ENCODE measurements around the gene ACOT8.
"Not testable (repeated sequence)": the region's sequence is repeated elsewhere in the genome, so short reads cannot be mapped to it uniquely, and the experiment has no call there.

ACOT8 gene

DNA sequence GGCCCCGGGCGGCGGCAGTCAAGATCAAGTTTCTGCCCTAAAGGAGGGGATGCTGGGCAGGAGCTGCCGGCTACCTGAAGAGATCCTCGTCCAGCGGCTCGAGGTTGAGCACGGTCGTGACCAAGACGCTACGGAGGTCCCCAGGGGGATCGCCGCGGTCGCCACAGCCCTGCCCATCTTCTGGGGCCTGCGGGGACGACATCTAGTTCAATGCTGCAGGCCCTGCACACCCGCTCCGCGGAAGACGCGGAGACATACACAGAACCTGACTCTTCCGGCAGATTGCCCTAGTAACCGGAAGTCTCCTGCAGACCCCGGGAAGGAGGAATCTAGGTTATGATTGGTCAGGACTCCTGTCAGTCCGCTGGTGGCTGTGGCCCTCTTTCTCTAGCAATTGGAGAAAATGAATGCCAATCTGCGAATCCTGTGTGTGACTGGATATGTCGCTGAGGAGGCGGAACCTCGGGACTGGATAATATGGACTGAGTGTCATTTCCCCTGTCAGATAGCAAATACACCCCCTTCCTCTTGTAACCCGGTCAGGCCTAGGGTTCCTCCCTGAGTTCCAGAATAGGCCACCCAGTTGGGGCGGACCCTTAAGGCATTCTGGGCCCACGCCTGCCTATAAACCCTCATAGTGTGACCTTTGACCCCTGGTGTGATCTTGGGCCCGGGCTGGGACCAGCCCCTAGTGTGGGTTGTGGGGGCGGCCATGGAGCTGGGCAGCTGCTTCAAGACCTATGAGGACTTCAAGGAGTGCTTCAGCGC, at the start of gene ACOT8, which contains the start of gene ZSWIM3:
ACOT8 (minus strand) TSS at position 279 of the 768 bp plus-strand sequence; CDS start at position 202, 77 bp downstream.
ZSWIM3 (plus strand) TSS at position 501 of the 768 bp plus-strand sequence; CDS start at position 713, 212 bp downstream.
- peak; percentile 93 for DNase-seq (ENCODE audit: low read depth)

DNA sequence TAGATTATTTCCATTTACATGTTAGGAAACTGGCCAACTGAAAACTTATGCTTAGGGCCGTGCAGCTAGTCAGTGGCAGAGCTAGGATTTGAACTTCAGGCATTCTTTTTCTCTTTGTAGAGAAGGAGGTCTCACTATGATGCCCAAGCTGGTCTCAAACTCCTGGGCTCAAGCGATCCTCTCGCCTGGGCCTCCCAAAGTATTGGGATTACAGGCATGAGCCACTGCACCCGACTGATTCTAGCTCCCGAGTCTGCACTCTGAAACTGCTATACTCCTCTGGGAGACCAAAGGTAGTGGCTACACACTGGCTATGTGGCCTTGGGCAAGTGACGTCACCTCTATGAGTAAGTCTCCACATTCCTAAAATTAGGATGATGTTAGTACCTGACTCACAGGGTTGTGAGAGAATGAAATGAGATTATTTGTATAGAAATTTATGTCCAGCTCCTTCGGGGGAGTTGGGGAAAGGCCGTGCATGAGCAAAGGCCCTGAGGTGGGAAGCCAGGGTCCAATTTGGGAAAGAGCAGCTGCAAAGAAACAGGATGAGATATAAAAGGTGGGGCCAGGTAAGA, 48.4 kb upstream of the ACOT8 start:
- no peak for DNase-seq (ENCODE audit: low read depth)

DNA sequence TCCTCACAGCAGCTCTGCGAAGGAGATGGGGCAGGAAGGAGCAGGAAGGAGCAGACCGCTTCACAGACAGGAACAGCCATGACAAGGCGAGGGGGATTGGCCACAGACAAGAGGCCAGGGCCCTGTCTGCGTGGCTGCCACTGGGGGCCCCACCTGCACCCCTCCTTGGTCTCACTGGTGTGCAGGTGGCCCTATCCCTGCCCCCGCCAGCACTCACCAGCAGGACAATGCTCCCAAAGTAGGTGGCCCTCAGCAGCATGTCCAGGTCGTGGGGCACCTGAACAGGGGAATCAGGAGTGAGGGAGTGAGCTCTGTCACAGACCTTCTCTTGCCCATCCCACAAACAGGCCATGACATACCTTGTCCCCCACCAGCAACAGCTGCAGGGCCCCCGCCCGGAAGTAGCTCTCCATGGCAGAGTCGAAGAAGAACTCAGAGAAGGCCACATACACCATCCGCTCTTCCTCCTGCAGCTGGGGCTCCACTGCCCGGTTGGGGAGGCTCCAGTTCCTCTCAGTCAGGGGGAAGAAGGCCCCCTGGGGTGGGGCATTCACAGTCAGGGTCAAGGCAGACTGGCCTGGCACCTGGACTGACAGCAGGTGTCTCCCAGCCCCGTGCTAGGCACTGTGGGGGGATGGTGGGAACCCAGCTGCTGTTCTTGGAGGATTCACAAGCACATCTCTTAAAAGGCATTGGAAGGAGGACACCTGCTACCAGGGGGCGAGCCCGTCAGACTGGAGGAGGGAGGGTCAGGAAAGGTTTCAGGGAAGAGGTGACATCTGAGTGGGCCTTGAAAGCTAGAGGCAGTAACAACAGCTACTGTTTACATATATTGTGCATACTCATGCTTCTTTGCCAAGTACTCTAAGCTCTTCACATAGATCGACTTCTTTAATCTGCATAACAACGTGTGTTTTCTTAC, 47.7 kb upstream of the ACOT8 start:
- DNase-seq (ENCODE audit: low read depth): no peak

DNA sequence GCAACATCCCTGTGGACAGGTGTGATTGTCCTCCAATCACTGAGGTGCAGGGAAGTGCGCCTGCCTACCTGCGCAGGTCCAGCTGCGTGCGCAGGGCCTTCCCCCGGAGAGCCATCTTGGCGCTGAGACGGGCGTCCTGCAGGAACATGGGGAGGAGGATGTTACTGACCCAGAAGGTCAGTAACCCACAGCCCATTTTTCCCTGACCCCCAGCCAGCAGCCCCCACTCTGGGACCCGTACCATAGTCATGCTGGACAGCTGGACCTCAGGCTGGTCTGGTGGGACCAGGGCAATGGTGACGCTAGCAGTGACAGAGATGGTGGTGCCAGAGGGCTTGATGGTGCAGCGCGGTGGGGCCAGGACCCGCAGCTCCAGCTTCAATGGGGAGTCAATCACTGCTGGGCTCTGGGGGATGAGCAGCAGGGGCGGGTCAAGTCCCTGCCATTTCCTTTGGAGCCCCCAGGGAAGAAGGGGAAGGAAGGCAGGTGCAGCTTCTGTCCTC, 45.1 kb upstream of the ACOT8 start:
- no peak for DNase-seq (ENCODE audit: low read depth)

DNA sequence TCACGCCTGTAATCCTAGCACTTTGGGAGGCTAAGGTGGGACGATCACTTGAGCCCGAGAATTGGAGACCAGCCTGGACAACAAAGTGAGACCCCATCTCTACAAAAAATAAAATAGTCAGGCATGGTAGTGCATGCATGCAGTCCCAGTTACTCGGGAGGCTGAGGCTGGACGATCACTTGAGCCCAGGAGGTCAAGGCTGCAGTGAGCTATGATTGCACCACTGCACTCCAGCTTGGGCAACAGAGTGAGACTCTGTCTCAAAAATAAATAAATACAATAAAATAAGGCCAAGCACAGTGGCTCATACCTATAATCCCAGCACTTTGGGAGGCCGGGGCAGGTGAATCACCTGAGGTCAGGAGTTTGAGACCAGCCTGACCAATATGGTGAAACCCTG, 44.1 kb upstream of the ACOT8 start:
- DNase-seq (ENCODE audit: low read depth): not testable (repeated sequence)

DNA sequence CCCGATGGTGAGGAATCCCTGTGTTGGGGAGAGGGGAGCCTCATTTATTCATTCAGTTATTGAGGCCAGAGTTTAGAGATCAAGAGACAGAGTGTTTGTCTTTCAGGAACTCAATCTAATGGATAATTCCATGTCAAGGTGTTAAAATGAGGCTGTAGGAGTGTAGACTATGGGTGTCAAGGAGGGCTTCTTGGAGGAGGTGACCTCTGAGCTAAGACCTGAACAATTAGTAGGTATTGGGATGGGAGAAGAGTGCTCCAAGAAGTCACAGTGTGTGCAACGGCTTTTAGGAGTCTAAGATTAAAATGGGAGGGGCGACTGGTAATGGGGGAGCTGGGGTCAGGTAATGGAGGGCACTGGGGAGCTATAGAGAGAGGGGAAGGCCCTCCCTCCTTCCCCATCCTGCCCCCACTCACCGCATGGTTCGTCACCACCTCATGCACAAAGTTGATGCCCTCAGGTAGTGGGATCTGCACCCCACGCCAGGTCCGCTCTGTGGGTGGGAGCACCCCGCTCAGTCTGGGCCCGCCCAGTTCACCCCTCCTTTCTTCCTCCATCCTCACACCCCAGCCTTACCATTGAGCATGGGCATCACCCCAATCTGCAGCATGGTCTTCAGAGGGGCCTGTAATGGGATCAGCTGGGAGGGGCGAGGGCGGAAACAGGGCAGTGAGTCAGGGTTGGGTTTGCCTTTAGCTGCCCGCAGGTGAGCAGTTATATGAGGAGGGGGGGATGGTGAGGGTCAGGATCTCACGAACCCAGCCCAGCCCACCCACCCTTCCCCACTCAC, 42.0 kb upstream of the ACOT8 start:
- no peak for DNase-seq (ENCODE audit: low read depth)

DNA sequence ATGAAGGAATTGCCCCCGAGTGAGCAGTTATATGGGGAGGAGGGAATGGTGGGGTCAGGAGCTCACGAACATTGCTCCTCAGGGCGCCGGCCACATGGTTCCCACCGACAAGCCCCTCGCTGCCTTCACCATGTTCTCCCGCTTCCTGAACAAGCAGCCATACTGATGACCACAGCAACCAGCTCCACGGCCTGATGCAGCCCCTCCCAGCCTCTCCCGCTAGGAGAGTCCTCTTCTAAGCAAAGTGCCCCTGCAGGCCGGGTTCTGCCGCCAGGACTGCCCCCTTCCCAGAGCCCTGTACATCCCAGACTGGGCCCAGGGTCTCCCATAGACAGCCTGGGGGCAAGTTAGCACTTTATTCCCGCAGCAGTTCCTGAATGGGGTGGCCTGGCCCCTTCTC, 41.1 kb upstream of the ACOT8 start:
- no peak for DNase-seq (ENCODE audit: low read depth)

DNA sequence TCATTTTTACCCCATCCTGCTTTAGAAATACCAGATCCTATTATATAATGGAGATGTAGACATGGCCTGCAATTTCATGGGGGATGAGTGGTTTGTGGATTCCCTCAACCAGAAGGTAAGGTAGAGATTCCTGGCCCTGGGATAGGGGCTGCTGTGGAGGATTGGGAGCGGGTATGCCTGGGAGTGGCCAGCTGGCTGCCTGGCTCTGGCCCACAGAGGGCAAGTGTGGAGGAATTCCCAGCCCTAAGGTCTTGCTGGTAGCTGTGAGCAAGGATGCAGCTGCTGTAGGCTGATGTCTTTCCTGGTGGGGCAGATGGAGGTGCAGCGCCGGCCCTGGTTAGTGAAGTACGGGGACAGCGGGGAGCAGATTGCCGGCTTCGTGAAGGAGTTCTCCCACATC, 40.5 kb upstream of the ACOT8 start:
- no peak for DNase-seq (ENCODE audit: low read depth)

DNA sequence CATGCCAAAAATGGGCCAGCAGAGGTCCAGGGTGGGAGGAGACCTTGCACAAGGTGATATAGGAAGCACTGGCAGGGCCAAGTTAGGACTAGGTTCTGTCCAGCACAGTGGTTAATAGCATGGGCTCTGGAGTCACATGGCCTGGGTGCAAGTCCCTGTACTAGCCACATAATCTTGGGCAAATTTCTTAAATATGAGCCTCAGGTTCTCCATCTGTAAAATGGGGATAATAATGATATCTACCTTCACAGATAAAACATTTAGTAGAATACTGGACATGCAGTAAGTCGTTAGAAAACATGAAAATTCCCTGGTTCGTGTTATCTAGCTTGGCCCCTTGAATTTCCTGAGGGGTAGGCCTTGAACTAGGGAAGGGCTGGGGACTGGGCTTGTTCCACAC, 40.1 kb upstream of the ACOT8 start:
- no peak for DNase-seq (ENCODE audit: low read depth)

DNA sequence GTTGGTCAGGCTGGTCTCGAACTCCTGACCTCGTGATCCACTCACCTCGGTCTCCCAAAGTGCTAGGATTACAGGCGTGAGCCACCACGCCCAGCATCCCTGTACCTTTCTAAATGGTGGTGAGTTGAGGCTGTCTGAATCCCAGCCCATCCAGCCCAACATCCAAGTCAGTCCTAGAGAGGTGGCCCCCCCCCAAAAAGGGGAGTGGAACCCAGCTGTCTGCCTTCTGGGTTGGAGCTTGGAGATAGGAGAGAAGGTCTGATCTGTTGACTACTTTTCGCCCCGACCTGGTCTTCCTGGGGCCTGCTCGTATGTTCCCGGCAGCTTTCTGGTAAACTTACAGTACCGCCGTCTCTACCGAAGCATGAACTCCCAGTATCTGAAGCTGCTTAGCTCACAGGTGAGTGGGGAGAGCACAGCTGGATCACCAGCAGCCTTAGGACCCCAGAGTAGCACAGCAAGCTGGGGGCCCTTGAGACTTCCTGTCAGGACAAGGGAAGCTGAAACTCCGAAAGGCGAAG, 39.5 kb upstream of the ACOT8 start:
- DNase-seq (ENCODE audit: low read depth): no peak

DNA sequence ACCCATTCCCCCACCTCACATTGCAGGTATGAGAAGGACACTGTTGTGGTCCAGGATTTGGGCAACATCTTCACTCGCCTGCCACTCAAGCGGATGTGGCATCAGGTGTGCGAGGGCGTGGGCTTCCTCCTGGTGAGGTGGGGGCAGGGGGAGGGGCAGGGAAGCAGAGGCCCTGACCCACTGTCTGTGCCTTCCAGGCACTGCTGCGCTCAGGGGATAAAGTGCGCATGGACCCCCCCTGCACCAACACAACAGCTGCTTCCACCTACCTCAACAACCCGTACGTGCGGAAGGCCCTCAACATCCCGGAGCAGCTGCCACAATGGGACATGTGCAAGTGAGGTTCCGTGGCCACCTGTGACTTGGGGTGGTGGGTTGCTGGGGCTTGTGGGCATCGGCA, 37.6 kb upstream of the ACOT8 start:
- no peak for DNase-seq (ENCODE audit: low read depth)

DNA sequence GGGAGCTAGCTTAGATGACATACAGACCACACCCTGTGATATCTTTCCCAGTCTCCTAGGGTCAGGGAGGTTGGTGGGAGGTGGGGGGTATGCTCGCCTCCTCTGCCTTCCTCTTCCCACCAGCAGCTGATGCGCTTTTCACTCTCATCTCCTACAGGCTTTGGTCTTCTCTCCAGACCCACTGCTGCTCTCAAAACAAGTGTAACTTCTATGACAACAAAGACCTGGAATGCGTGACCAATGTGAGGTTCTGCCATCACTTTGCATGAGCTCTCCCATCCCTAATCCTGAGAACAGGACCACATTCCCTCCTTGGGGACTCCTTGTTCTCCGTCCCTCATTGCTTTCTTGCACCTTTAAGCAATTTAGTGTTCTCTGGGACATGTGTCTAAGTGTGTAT, 36.6 kb upstream of the ACOT8 start:
- no peak for DNase-seq (ENCODE audit: low read depth)

DNA sequence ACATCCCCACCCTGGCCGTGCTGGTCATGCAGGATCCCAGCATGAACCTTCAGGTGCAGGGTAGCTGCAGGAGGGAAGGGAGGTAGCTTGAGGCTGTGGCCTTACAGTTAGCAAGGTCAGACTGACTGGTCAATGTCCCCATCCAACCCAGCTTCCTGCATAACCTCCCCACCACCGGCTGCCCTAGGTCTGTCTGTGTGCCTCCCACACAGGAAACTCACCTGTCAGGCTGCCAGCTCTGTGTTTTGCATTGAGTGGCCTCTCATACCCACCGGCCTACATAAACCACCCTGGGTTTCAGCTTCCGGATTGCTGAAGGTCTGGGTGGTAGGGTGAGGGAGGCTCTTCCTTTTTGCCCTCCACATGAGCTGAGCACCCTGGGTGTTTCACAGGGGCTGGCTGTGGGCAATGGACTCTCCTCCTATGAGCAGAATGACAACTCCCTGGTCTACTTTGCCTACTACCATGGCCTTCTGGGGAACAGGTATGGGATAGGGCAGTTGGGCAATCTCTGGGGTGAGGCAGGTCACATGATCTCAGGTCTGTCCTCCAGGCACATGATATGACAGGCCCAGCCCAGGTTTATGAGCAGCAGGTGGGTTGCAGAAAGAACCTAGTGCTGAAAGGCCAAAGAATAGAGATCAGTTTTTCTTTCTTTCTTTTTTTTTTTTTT, 35.8 kb upstream of the ACOT8 start:
- DNase-seq (ENCODE audit: low read depth): no peak

DNA sequence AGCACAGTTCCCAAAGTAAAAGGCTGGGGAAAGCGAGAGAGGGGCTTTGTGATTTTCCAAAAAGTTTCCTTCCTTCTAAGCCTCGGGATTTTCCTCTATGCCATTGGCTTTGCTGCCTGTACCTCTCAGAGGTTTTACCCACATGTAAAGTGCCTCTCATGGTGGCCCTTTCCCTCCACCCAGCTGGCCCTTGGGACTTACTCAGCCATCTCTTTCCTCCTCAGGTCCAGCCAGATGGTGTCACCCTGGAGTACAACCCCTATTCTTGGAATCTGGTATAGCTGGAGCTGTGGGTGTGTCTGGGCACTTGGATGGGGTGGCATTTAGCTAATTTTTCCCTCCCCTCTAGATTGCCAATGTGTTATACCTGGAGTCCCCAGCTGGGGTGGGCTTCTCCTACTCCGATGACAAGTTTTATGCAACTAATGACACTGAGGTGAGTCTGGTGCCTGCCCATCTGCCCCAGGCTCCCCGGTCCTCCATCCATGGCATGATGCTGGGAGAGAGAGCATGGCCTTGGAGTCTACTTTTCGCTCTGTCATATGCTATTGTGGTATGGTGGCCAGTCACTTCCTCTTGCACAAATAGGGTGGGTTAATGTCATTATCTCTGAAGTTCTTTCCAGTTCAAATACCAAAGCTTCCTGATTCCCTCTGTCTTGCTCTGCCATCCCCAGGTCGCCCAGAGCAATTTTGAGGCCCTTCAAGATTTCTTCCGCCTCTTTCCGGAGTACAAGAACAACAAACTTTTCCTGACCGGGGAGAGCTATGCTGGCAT, 35.0 kb upstream of the ACOT8 start:
- no peak for DNase-seq (ENCODE audit: low read depth)

DNA sequence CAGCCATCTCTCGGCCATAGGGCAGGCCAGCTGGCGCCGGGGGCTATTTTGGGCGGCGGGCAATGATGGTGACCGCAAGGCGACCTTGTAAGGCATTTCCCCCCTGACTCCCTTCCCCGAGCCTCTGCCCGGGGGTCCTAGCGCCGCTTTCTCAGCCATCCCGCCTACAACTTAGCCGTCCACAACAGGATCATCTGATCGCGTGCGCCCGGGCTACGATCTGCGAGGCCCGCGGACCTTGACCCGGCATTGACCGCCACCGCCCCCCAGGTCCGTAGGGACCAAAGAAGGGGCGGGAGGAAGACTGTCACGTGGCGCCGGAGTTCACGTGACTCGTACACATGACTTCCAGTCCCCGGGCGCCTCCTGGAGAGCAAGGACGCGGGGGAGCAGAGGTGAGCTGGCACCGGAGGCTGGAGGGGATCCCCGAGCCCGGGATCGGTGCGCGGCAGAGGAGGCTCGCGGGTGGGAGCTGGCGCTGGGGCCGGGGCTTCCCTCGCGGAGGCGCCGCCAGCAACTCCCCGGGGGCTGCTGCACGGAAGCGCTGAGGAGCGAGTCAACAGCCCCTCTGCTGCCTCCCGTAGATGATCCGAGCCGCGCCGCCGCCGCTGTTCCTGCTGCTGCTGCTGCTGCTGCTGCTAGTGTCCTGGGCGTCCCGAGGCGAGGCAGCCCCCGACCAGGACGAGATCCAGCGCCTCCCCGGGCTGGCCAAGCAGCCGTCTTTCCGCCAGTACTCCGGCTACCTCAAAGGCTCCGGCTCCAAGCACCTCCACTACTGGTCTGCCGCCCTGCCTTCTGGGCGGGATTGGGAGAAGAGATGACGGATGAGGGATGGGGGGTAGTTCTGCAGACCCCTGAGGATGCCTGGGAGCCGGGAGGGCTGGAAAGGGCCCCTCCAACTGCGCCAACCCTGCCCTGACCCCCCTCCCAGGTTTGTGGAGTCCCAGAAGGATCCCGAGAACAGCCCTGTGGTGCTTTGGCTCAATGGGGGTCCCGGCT, 34.1 kb upstream of the ACOT8 start, which contains the start of the genes CTSA and NEURL2:
CTSA (plus strand) TSS at position 351 of the 999 bp plus-strand sequence; CDS start at position 585, 234 bp downstream.
NEURL2 (minus strand) TSS at position 224 of the 999 bp plus-strand sequence; CDS start at position 7, 217 bp downstream.
- DNase-seq (ENCODE audit: low read depth): peak; percentile 73

DNA sequence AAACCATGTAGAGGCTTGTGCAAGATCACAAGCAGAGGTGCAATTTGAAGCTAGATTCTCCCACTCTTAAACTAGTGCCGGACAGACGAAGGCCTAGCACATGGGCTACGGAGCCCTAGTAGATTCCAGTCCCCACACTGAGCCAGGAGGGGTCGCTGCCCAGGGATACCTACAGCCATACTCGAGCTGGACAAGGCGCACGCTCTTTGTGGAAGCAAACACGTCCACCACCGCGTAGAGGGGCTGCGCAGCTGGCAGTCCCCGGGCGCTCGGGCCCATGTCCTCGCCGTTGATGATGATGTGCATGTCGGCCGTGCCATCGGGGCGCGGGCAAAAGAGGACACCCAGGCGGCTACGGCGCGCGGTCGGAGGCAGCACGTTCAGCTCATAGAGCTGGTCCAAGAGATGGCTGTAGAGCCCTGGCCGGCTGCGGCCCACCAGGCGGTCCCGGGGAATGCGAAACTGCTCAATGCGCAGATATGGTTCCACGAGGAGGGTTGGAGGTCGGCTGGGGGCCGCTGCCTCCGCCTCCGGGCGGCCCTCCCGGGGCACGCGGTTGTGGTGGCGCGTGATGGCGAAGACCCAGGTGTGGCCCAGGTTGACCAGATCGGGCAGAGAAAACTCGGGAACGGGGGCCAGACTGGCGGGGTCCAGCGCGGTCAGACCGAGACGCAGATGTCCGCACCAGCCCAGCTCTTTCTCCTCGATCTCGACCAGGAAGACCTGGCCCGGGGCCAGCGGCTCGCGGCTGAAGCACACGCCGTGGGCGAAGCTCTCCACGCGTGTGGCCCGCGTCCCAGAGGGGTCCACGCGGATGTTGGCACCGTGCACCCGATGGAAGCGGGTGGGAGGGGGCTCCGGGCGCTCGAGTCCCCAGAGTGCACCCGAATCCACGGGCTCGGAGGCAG, 33.1 kb upstream of the ACOT8 start:
- DNase-seq (ENCODE audit: low read depth): no peak

DNA sequence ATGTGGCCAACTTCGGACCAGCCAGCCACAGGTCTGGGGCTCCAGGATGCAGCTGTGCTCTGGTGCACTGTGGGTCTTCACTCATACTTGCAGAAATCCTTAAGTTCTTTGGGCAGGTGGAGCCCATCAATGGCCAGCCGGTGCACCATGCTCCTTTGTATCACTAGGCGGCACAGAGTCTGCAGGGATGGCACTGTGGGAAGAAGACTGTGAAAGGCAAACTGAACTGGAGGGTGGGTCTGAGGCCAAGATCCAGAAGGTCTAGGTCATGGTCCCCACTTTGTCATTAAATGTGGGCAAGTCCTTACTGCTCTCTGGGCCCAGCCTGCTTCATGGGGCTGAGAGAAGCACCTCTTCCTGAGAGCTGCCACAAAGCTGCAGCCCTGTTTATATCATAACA, 31.5 kb upstream of the ACOT8 start:
- DNase-seq (ENCODE audit: low read depth): no peak

Data from activated gamma-delta T cell treated with anti-CD3 and anti-CD28 coated beads, Interleukin-2, amount 50 U/mL, for 16 hours (primary cell).